HepG2 (cell line): ENCODE measurements around the gene ABCC3. TPM values are rescaled to one million over a fixed set of nuclear protein-coding genes. Genes with fewer than 3 reads are reported as not detected.

Experiments
- ETV5 ChIP-seq: IDR thresholded peaks from 2 replicates; pipeline ENCODE4 v1.6.1; 2018; ENCODE audit warnings: missing biosample characterization, missing genetic modification reagents, inconsistent platforms, borderline replicate concordance
- FOXA3 ChIP-seq: IDR thresholded peaks from 2 replicates; pipeline ENCODE4 v1.6.1; 2016; ENCODE audit warnings: missing genetic modification reagents, missing compliant biosample characterization
- HHEX ChIP-seq: IDR thresholded peaks from 2 replicates; pipeline ENCODE4 v1.6.1; 2016; ENCODE audit warnings: control low read depth
- KMT2B ChIP-seq: IDR thresholded peaks from 2 replicates; pipeline ENCODE4 v1.6.1; 2016; ENCODE audit warnings: missing genetic modification reagents, missing compliant biosample characterization
- MIER3 ChIP-seq: IDR thresholded peaks from 2 replicates; pipeline ENCODE4 v1.6.1; 2016; ENCODE audit warnings: missing compliant biosample characterization, borderline replicate concordance
- NCOA2 ChIP-seq: sonication (generic); formaldehyde crosslinking; IDR thresholded peaks from 2 replicates; pipeline ENCODE4 v1.8.0; 2022; ENCODE audit warnings: inconsistent platforms
- PATZ1 ChIP-seq: sonication (generic); formaldehyde crosslinking; IDR thresholded peaks from 2 replicates; pipeline ENCODE4 v1.4.0; 2020; ENCODE audit warnings: missing genetic modification reagents
- SALL1 ChIP-seq: sonication (generic); formaldehyde crosslinking; IDR thresholded peaks from 2 replicates; pipeline ENCODE4 v1.8.0; 2022; ENCODE audit warnings: mild to moderate bottlenecking, missing genetic modification reagents
- WIZ ChIP-seq: sonication (generic); formaldehyde crosslinking; IDR thresholded peaks from 2 replicates; pipeline ENCODE4 v1.5.1; 2020; ENCODE audit warnings: mild to moderate bottlenecking, missing genetic modification reagents
- YEATS4 ChIP-seq: sonication (generic); formaldehyde crosslinking; IDR thresholded peaks from 2 replicates; pipeline ENCODE4 v1.4.0; 2020; ENCODE audit warnings: missing genetic modification reagents, borderline replicate concordance
- ZGPAT ChIP-seq: IDR thresholded peaks from 2 replicates; pipeline ENCODE4 v1.6.1; 2016; ENCODE audit warnings: mild to moderate bottlenecking
- ZNF264 ChIP-seq: sonication (generic); formaldehyde crosslinking; IDR thresholded peaks from 2 replicates; pipeline ENCODE4 v1.4.0; 2020; ENCODE audit warnings: missing genetic modification reagents
- ZNF691 ChIP-seq: sonication (generic); formaldehyde crosslinking; IDR thresholded peaks from 2 replicates; pipeline ENCODE4 v1.4.0; 2020; ENCODE audit warnings: missing genetic modification reagents, low read depth, mild to moderate bottlenecking, borderline replicate concordance
- polyA plus RNA-seq, 8 experiments: library from polyadenylated mRNA; depleted of rRNA in 3 of 8; stranded (reverse) in 7 of 8; unstranded in 1 of 8; fragments of >200 nt; fragmentation: Illumina TruSeq in 4 of 8; extraction: Trizol in 4 of 8; gene quantifications; 2 replicates each; pipeline versions ENCODE4 v1.2.1 to v1.2.3, GENCODE V29; 2011 to 2016; ENCODE audit warnings: low read depth in 4 of 8, missing spikeins in 1 of 8, mixed read lengths in 1 of 8; ENCODE audit not compliant: insufficient read depth in 1 of 8
- total RNA-seq, 5 experiments: library from RNA; depleted of rRNA; stranded (reverse); fragments of >200 nt; fragmentation: Illumina TruSeq; extraction: Trizol; gene quantifications; 2 replicates each; pipeline ENCODE4 v1.2.3, GENCODE V29; 2016; ENCODE audit warnings: low read depth in 1 of 5
- TF ChIP-seq, protein P1 (sequence below): sonication (generic); formaldehyde crosslinking; IDR thresholded peaks from 2 replicates; pipeline ENCODE4 v1.9.0; 2022; ENCODE audit warnings: low read depth, missing genetic modification reagents
- TF ChIP-seq, protein P2 (sequence below): sonication (generic); formaldehyde crosslinking; conservative IDR thresholded peaks from 2 replicates; pipeline ENCODE4 v1.4.0; 2020; ENCODE audit warnings: mild to moderate bottlenecking, missing genetic modification reagents, moderate library complexity

The ABCC3 gene
- total and polyA plus RNA-seq, 2 of the 13 experiments (the other 11 are each of a cell fraction or from before 2014, with no cell fraction given) = 25.2 to 50.7 TPM

- TF ChIP-seq ZGPAT (CRISPR knock-in tag) = peak; percentile 72; the same call in 1 of the 2 replicates
- peak; percentile 100 for TF ChIP-seq ZNF264 (CRISPR knock-in tag)
- TF ChIP-seq NCOA2 (CRISPR knock-in tag) = peak; percentile 67
- TF ChIP-seq ETV5 (CRISPR knock-in tag) = peak; percentile 30; the same call in 1 of the 2 replicates
- TF ChIP-seq FOXA3 (CRISPR knock-in tag) = peak; percentile 53
- peak; percentile 93 for TF ChIP-seq SALL1 (CRISPR knock-in tag)
- TF ChIP-seq KMT2B (CRISPR knock-in tag) = 0 out of 2 replicates have a peak, but pooled peaks have one; percentile 21
- TF ChIP-seq ZNF691 (CRISPR knock-in tag) = no peak
- peak; percentile 86 for TF ChIP-seq PATZ1 (CRISPR knock-in tag)
- TF ChIP-seq, protein P1, sequence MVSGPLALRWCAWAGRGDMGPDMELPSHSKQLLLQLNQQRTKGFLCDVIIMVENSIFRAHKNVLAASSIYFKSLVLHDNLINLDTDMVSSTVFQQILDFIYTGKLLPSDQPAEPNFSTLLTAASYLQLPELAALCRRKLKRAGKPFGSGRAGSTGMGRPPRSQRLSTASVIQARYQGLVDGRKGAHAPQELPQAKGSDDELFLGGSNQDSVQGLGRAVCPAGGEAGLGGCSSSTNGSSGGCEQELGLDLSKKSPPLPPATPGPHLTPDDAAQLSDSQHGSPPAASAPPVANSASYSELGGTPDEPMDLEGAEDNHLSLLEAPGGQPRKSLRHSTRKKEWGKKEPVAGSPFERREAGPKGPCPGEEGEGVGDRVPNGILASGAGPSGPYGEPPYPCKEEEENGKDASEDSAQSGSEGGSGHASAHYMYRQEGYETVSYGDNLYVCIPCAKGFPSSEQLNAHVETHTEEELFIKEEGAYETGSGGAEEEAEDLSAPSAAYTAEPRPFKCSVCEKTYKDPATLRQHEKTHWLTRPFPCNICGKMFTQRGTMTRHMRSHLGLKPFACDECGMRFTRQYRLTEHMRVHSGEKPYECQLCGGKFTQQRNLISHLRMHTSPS (CRISPR knock-in tag) = peak; percentile 72
- TF ChIP-seq, protein P2, sequence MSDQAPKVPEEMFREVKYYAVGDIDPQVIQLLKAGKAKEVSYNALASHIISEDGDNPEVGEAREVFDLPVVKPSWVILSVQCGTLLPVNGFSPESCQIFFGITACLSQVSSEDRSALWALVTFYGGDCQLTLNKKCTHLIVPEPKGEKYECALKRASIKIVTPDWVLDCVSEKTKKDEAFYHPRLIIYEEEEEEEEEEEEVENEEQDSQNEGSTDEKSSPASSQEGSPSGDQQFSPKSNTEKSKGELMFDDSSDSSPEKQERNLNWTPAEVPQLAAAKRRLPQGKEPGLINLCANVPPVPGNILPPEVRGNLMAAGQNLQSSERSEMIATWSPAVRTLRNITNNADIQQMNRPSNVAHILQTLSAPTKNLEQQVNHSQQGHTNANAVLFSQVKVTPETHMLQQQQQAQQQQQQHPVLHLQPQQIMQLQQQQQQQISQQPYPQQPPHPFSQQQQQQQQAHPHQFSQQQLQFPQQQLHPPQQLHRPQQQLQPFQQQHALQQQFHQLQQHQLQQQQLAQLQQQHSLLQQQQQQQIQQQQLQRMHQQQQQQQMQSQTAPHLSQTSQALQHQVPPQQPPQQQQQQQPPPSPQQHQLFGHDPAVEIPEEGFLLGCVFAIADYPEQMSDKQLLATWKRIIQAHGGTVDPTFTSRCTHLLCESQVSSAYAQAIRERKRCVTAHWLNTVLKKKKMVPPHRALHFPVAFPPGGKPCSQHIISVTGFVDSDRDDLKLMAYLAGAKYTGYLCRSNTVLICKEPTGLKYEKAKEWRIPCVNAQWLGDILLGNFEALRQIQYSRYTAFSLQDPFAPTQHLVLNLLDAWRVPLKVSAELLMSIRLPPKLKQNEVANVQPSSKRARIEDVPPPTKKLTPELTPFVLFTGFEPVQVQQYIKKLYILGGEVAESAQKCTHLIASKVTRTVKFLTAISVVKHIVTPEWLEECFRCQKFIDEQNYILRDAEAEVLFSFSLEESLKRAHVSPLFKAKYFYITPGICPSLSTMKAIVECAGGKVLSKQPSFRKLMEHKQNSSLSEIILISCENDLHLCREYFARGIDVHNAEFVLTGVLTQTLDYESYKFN = peak; percentile 72
- TF ChIP-seq HHEX = no peak
- TF ChIP-seq YEATS4 (CRISPR knock-in tag) = peak; percentile 63; the same call in 1 of the 2 replicates
- no peak for TF ChIP-seq WIZ (CRISPR knock-in tag)
- TF ChIP-seq MIER3 (CRISPR knock-in tag) = peak; percentile 53; the same call in 1 of the 2 replicates
Observed at GRCh38 chr17:50640686-50641351, 6.1 kb downstream of the ABCC3 start (continued).
